Stomach smooth muscle (tissue), 2 donors: Measurements from ENCODE around the gene NBEAL1.
"Not testable (repeated sequence)": the region's sequence is repeated elsewhere in the genome, so short reads cannot be mapped to it uniquely, and the experiment has no call there.

Experiments used
- H3K27ac ChIP-seq: one replicate; pipeline ENCODE4 v1.7.0; 2013; ENCODE audit warnings: mild to moderate bottlenecking, low read length, inconsistent platforms
- H3K27me3 ChIP-seq, 2 donors: one replicate each; pipeline ENCODE4 v1.7.0; 2013; ENCODE audit warnings: low read length in 2 of 2; ENCODE audit not compliant: insufficient read depth in 2 of 2, control insufficient read depth in 1 of 2
- H3K36me3 ChIP-seq, 2 donors: one replicate each; pipeline ENCODE4 v1.7.0; 2013; ENCODE audit warnings: low read length in 2 of 2; ENCODE audit not compliant: control insufficient read depth in 2 of 2, insufficient read depth in 2 of 2
- H3K4me1 ChIP-seq: one replicate; pipeline ENCODE4 v1.7.0; 2013; ENCODE audit warnings: low read length; ENCODE audit not compliant: control insufficient read depth, insufficient read depth
- H3K4me3 ChIP-seq, 2 donors: one replicate each; pipeline ENCODE4 v1.7.0; 2013; ENCODE audit warnings: low read length in 2 of 2
- H3K9ac ChIP-seq, 2 donors: one replicate each; pipeline ENCODE4 v1.7.0; 2013; ENCODE audit warnings: low read length in 2 of 2, mild to moderate bottlenecking in 1 of 2
- H3K9me3 ChIP-seq, 2 donors: one replicate each; pipeline ENCODE4 v1.7.0; 2013; ENCODE audit warnings: low read length in 2 of 2; ENCODE audit not compliant: control insufficient read depth in 2 of 2
- donor health status: healthy.
- donor health status: Pancreatic carcinoma.

Gene NBEAL1

DNA sequence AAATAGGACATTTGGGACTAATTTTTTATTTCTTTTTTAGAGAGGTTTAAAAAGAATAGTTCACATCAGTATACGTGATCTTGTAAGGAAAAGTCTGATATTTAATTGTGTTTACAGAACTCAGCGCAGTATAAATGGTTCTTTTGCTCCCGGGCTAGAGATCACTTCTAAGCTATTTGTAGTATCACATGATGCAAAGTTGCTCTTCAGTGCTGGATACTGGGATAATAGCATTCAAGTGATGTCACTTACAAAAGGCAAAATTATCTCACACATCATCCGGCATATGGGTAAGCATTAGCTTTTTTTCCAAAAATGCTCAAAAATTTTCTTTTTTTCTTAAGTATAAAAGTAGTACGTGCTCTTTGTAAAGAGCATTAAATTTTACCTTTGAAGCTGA is 186.8 kb downstream of the NBEAL1 start:
- Histone ChIP-seq H3K4me3 (no peak overlapping the region), H3K9me3 (no peaks in the 10 kb centered on the region), H3K27me3 (no peaks in the 10 kb centered on the region), H3K27ac (no peak overlapping the region), H3K4me1 (no peaks in the 10 kb centered on the region), H3K9ac (no peak overlapping the region), H3K36me3 (peaks cover 6 to 10% of the 10 kb centered on the region in 2 donors)

DNA sequence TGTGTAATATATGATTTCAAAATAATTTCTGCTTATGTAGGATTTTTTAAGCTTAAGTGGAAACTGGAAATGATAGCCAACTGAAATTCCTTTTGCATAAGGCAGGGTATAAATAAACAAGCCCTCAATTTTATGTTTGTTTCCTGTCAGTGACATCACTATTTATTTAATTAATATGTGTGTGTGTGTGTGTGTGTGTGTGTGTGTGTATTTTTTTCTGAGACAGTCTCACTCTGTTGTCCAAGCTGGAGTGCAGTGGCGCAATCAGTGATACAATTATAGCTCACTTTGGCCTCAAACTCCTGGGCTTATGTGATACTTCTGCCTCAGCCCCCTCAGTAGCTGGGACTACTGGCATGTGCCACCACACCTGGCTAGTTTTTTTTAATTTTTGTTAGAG is 194.9 kb downstream of the NBEAL1 start:
- H3K4me1 ChIP-seq = no peaks in the 10 kb centered on the region
- no peaks in the 10 kb centered on the region for H3K27me3 ChIP-seq
- peaks cover 9 to 12% of the 10 kb centered on the region in 2 donors for H3K36me3 ChIP-seq
- no peaks in the 10 kb centered on the region for H3K9me3 ChIP-seq
- H3K4me3 ChIP-seq = no peak overlapping the region
- no peak overlapping the region for H3K9ac ChIP-seq
- no peak overlapping the region for H3K27ac ChIP-seq

DNA sequence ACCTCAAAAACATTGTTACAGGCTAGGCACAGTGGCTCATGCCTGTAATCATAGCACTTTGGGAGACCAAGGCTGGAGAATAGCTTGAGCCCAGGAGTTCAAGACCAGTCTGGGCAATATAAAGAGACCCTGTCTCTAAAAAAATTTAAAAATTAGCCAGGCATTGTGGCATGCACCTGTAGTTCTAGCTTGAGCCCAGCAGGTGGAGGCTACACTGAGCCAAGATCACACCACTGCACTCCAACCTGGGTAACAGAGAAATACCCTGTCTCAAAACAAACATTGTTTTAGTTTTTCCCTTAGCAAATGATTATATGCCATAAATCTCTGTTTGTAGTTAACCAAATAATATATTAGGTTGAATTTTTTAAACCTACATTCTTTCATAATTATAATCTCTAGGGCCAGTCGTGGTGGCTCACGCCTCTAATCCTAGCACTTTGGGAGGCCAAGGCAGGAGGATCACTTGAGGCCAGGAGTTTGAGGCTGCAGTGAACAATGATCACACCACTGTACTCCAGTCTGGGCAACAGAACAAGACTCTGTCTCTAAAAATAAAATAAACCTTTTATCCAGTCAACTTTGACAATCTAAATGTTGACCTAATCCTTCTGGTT is 210.9 kb downstream of the NBEAL1 start:
- no peaks in the 10 kb centered on the region for H3K9me3 ChIP-seq
- H3K4me3 ChIP-seq = no peak overlapping the region
- H3K27ac ChIP-seq = no peak overlapping the region
- H3K27me3 ChIP-seq = no peaks in the 10 kb centered on the region
- H3K4me1 ChIP-seq = no peaks in the 10 kb centered on the region
- H3K9ac ChIP-seq = no peak overlapping the region
- H3K36me3 ChIP-seq = no peaks in the 10 kb centered on the region

DNA sequence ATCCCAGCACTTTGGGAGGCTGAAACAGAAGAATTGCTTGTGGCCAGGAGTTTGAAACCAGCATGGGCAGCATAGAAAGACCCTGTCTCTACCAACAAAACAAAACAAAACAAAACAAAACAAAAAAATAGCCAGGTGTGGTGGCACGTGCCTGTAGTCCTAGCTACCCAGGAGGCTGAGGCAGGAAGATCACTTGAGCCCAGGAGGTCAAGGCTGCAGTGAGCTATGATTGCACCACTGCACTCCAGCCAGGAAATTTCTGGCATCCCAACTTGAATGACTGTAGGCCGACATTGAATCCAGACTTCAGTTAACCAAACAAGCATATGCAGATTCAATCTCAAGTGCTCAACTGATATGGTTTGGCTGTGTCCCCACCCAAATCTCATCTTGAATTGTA is 215.0 kb downstream of the NBEAL1 start:
- H3K4me3 ChIP-seq, H3K27me3 ChIP-seq, H3K36me3 ChIP-seq, H3K4me1 ChIP-seq, H3K9ac ChIP-seq, H3K9me3 ChIP-seq, H3K27ac ChIP-seq: not testable (repeated sequence)

DNA sequence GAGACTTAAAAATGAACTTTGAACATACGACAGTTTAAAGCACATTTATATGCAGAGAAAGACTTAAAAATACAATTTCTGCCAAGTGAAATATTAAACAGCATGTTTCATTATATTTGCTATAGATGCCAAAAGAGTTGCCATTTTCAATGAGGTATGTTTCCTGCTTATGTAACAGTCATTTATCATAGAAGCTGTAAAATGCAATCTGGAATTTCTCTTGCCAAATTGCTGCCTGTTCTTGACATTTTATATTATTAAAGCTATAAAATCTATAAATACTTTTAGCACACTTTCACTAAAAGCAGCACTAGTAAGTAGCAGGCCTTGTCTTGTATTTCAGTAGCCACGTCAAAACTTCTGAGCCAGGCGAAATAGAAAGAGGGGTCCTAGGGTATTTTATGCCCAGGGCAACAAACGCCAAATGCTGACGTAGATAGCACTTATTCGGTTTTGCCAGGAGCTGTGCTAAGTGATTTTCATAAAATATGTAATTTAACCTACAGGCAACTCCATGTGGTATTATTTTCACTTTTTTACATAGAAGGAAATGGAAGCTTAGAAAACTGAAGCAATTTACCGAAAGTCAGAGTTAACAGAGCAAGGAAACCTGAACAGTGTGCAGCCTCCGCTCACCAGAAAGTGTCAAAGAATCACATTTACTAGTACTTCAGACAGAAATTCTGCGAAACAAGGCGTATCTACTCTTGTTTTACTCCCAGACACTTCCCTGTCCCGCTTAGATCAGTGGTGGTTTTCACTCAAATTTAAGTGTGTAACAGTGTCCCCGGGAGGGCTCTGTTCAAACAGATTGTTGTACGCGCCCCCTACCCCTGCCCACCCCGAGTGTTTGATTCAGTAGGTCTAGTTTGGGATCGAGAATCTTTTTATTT is 222.9 kb downstream of the NBEAL1 start:
- Histone ChIP-seq H3K4me3 (peak overlapping the region in 1 of 2 donors; percentile 97), H3K27ac (peak overlapping the region; percentile 92), H3K27me3 (no peaks in the 10 kb centered on the region)

DNA sequence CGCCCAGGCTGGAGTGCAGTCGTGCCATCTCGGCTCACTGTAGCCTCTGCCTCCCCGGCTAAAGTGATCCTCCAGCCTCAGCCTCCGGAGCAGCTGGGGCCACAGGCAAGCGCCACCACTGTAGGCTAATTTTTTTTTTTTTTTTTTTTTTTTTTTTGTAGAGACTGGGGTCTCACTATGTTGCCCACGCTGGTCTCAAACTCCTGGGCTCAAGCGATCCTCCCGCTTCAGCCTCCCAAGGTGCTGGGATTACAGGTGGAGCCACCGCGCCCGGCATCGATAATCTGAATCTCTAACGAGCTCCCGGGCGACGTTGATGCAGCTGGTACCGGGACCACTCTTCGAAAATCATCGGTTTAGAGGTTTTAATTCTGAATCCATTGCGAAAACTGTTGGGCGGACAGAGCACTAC is 223.6 kb downstream of the NBEAL1 start:
- Histone ChIP-seq H3K9ac (peak overlapping the region; percentile 80 to 85), H3K27me3 (no peaks in the 10 kb centered on the region), H3K27ac (peak overlapping the region; percentile 92), H3K4me1 (peaks cover 3% of the 10 kb centered on the region), H3K4me3 (peak overlapping the region; percentile 80 to 97), H3K36me3 (peaks cover 0 to 4% of the 10 kb centered on the region in 2 donors), H3K9me3 (no peaks in the 10 kb centered on the region)

More for the DNA sequence above, 222.9 kb downstream of the NBEAL1 start:
- peak overlapping the region; percentile 42 to 85 for H3K9ac ChIP-seq
- H3K4me1 ChIP-seq = peaks cover 3% of the 10 kb centered on the region
- H3K9me3 ChIP-seq = no peaks in the 10 kb centered on the region
- peaks cover 0 to 2% of the 10 kb centered on the region in 2 donors for H3K36me3 ChIP-seq

DNA sequence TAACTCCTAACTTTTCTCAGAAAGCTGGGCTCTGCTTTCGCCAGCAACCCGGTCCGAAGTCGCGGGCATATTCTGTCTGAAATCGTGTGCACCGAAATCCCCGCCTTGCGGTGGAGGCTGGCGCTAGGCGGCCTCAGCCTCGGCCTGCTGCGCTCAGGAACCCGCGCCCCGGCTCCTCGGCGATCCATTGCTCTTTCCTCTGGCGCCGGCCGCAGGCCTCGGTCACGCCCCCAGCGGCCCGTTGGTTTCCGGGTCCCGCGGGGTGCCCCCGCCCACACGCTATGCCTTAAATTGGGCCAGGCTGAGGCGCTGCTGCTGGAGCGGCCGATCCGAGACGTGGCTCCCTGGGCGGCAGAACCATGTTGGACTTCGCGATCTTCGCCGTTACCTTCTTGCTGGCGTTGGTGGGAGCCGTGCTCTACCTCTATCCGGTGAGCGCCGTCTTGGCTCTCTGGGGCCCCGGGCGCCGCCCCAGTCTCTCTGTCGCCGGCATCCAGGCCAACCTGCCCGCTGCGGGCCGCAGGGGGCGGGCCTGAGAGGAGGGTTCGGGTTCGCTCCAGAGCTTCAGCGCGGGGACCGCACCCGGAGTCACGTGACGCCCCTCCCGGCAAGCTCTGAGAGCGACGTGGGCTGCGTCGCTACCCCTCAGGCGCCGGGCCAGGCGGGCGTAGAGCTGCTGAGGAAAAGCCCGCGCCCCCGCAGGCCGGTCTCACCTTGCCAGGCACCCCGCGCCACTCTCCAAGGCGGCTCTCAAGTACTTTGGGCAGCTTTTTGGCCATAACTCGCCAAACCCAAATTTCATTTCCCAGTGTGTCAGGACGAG is 224.2 kb downstream of the NBEAL1 start, which contains the start of gene CYP20A1:
Gene CYP20A1 (plus strand): TSS at position 315 of the 823 bp plus-strand sequence. CDS start 45 bp downstream, at position 360.
- Histone ChIP-seq H3K4me1 (peaks cover 3% of the 10 kb centered on the region), H3K27me3 (no peaks in the 10 kb centered on the region), H3K4me3 (peak within 1 kb of the TSS; percentile 80 to 97), H3K27ac (peak within 1 kb of the TSS; percentile 92), H3K9me3 (no peaks in the 10 kb centered on the region), H3K9ac (peak within 1 kb of the TSS; percentile 85 to 96), H3K36me3 (peaks cover 0 to 4% of the 10 kb centered on the region in 2 donors)

DNA sequence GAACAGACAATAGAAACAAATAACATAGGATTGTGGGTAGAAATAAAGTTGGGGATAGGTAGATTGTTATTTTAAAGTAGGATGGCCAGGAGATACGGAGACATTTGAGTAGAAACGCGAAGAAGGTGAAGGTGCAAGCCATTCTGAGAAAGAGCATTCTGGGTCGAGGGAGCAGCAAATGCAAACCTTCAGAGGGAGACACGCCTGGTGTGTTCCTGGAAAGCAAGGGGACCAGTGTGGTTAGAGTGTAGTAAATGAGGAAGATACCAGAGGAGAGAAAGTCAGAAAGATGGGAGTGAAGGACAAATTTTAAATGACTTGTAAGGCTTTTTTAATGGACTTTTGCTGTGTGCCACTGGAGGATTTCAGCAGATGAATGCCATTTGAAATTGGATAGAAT is 225.8 kb downstream of the NBEAL1 start:
- Histone ChIP-seq H3K9me3 (no peaks in the 10 kb centered on the region), H3K4me1 (peaks cover 3% of the 10 kb centered on the region), H3K36me3 (peaks cover 0 to 4% of the 10 kb centered on the region in 2 donors), H3K4me3 (no peak overlapping the region), H3K27me3 (no peaks in the 10 kb centered on the region), H3K9ac (no peak overlapping the region), H3K27ac (no peak overlapping the region)

DNA sequence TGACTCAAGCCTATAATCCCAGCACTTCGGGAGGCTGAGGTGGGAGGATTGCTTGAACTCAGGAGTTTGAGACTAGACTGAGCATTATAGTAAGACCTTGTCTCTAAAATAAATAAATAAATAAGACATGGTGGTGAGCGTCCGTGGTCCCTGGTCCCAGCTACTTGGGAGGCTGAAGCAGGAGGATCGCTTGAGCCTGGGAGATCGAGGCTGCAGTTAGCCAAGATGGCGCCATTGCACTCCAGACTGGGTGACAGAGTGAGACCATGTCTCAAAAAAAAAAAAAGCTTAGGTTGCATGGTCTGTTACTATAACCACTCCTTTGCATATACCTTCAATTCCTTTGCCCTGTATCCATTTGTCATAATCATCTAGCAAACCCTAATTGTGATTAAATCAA is 227.8 kb downstream of the NBEAL1 start:
- no peaks in the 10 kb centered on the region for H3K27me3 ChIP-seq
- H3K9me3 ChIP-seq = no peaks in the 10 kb centered on the region
- peaks cover 5 to 6% of the 10 kb centered on the region in 2 donors for H3K36me3 ChIP-seq
- H3K9ac ChIP-seq = no peak overlapping the region
- H3K4me3 ChIP-seq = no peak overlapping the region
- no peak overlapping the region for H3K27ac ChIP-seq
- H3K4me1 ChIP-seq = peaks cover 3% of the 10 kb centered on the region

DNA sequence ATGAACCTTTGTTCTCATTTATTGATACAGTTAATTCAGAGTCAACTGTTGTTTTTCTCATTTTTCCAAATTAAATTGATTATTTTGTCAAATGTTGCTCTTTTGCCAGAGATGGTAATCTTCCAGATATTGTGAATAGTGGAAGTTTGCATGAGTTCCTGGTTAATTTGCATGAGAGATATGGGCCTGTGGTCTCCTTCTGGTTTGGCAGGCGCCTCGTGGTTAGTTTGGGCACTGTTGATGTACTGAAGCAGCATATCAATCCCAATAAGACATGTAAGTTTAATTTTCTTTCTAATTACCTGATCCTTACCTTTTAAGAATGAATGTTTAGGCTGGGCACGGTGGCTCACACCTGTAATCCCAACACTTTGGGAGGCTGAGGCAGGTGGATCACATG is 232.0 kb downstream of the NBEAL1 start:
- Histone ChIP-seq H3K9me3 (no peaks in the 10 kb centered on the region), H3K4me1 (no peaks in the 10 kb centered on the region), H3K4me3 (no peak overlapping the region), H3K27me3 (no peaks in the 10 kb centered on the region), H3K36me3 (peaks cover 8 to 10% of the 10 kb centered on the region in 2 donors), H3K9ac (no peak overlapping the region), H3K27ac (no peak overlapping the region)
